ENCODE results near the gene SYT3. TPM values are rescaled to one million over a fixed set of nuclear protein-coding genes. Genes with fewer than 3 reads are reported as not detected.

Gene SYT3, protein sequence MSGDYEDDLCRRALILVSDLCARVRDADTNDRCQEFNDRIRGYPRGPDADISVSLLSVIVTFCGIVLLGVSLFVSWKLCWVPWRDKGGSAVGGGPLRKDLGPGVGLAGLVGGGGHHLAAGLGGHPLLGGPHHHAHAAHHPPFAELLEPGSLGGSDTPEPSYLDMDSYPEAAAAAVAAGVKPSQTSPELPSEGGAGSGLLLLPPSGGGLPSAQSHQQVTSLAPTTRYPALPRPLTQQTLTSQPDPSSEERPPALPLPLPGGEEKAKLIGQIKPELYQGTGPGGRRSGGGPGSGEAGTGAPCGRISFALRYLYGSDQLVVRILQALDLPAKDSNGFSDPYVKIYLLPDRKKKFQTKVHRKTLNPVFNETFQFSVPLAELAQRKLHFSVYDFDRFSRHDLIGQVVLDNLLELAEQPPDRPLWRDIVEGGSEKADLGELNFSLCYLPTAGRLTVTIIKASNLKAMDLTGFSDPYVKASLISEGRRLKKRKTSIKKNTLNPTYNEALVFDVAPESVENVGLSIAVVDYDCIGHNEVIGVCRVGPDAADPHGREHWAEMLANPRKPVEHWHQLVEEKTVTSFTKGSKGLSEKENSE
- total RNA-seq (1.9 and 4.7 TPM in 2 replicates), polyA plus RNA-seq (2.1 and 4.3 TPM in 2 replicates)

DNA sequence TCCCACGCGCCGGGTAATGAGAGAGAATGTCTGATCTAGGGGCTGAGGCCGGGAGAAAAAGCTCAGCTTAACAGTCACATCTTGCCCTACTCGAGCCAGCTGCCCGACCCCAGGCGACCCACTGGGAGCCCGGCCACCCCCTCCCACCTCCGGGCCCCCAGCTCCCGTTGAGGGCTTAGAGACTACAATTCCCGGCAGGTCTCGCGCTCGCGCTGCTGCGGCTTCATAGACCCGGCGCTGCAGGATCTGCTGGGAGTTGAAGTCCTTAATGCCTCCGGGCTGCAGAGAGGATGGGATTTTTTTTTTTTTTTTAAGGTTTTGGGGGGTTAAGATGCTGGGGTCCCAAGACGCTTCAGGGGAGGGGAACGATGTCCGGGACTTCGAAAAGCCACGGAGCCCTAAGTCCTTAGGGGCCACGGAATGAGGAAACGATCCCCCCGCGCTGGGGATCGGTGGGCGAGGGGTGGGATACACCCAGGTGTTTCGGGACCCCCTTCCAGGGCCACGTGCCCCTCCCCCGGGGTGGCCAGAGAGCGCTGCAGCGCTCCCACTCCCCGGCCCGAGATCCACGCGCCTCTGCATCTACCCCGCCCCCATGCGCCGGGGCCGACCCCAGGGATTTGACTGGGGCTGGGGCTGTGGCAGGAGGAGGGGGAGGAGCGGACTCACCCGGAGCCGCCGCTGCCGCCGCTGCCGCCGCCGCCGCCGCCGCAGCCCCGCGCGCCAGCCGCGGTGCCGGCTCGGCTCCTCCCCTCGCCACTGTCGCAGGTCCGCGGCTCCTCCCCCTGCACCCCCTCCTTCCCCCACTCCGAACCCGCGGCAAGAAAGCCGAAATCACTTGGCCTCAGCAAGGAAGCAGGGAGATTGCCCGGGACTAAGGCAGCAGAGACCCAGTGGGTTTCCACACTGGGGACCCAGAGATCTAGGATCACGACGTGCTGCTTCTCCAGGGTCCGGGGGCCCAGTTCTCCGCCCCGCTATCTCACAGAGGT is at the start of gene SYT3:
Gene SYT3, minus strand, starts transcription at position 761 of the 992 bp plus-strand sequence. CDS start 2,470 bp downstream, outside the sequence.
- no peak for TF ChIP-seq CTCF (IDR thresholded peaks at IDR 0.05; ENCODE audit: low read depth, low read length)
- no peaks in the 10 kb centered on the region for H3K36me3 ChIP-seq
- H3K27ac ChIP-seq, result no peak within 1 kb of the TSS
- peak; percentile 69 to 80 for DNase-seq (ENCODE audit: low read depth in 1 of 2, low spot score in 1 of 2)
- H3K4me3 ChIP-seq, result peak within 1 kb of the TSS; percentile 98
- H3K4me1 ChIP-seq (ENCODE audit: low read depth), result no peaks in the 10 kb centered on the region
- H3K27me3 ChIP-seq, result peaks cover 50% of the 10 kb centered on the region
- H3K9me3 ChIP-seq (ENCODE audit: low read depth), result no peaks in the 10 kb centered on the region

GRCh38 chr19:50688766-50689165 is 49.1 kb upstream of the SYT3 start:
- Histone ChIP-seq H3K36me3 (no peaks in the 10 kb centered on the region), H3K4me3 (no peak overlapping the region), H3K27ac (no peak overlapping the region), H3K9me3 (ENCODE audit: low read depth) (no peaks in the 10 kb centered on the region), H3K27me3 (peaks cover 100% of the 10 kb centered on the region), H3K4me1 (ENCODE audit: low read depth) (no peaks in the 10 kb centered on the region)
- DNase-seq (ENCODE audit: low read depth in 1 of 2, low spot score in 1 of 2), result no peak
- no peak for TF ChIP-seq CTCF (IDR thresholded peaks at IDR 0.05; ENCODE audit: low read depth, low read length)

GRCh38 chr19:50686310-50687032 is 46.8 kb upstream of the SYT3 start:
- no peak for DNase-seq (ENCODE audit: low read depth in 1 of 2, low spot score in 1 of 2)
- peaks cover 97% of the 10 kb centered on the region for H3K27me3 ChIP-seq
- no peak overlapping the region for H3K4me3 ChIP-seq

DNA sequence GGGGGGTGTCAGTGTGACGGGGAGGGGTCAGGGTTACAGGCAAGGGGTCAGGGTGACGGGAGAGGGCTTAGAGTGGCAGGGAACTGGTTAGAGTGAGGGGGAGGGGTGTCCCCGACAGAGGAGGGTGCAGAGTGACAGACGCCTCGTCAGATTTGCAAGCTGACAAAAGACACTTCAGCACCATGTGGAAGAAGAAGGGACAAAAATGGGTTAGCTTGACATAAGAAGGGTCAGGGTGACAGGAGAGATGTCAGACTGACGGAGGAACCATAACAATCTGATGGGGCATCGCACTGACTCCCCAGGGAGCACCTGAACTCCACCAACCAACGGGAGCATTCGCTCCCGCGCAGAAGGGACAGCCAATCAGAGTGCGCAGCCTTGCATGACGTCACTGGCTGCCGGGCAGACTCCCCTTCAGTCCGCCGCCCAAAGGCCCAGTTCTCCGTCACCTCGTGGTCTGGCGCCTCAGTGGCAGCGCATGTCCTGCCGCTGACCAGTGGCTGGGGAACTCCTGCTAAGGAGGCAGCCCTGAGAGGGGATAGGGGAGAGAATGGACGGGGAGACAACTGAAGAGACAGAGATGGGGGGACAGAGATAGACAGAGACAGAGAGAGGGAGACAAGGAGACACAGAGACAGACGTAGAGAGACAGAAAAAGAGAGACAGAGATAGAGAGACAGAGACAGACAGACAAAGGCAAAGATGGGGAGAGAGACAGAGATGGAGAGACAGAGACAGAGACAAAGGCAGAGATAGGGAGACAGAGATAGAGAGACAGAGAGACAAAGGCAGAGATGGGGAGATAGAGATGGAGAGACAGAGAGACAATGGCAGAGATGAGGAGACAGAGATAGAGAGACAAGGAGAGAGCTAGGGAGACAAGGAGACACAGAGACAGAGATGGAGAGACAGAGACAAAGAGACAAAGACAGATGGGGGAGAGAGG is 39.8 kb upstream of the SYT3 start:
- Histone ChIP-seq H3K4me3 (no peak overlapping the region), H3K9me3 (ENCODE audit: low read depth) (no peaks in the 10 kb centered on the region)
- no peak for TF ChIP-seq CTCF (IDR thresholded peaks at IDR 0.05; ENCODE audit: low read depth, low read length)

More at GRCh38 chr19:50686310-50687032, 46.8 kb upstream of the SYT3 start:
- no peak overlapping the region for H3K27ac ChIP-seq
- no peak for TF ChIP-seq CTCF (IDR thresholded peaks at IDR 0.05; ENCODE audit: low read depth, low read length)
- no peaks in the 10 kb centered on the region for H3K36me3 ChIP-seq
- H3K4me1 ChIP-seq (ENCODE audit: low read depth), result no peaks in the 10 kb centered on the region
- no peaks in the 10 kb centered on the region for H3K9me3 ChIP-seq (ENCODE audit: low read depth)

More for the DNA sequence above, 39.8 kb upstream of the SYT3 start:
- DNase-seq (ENCODE audit: low read depth in 1 of 2, low spot score in 1 of 2), result peak; percentile 79 to 84
- Histone ChIP-seq H3K36me3 (no peaks in the 10 kb centered on the region), H3K4me1 (ENCODE audit: low read depth) (no peaks in the 10 kb centered on the region), H3K27ac (no peak overlapping the region), H3K27me3 (peaks cover 46% of the 10 kb centered on the region)
